GM19043 (cell line): Measurements from ENCODE around the gene UBE2F.

Source experiments
- ATAC-seq: cut with Tn5 transposase; IDR thresholded peaks from one replicate; pipeline ENCODE4 v1.9.1; 2021; ENCODE audit warnings: low read depth; ENCODE audit not compliant: unreplicated experiment

The UBE2F gene, protein sequence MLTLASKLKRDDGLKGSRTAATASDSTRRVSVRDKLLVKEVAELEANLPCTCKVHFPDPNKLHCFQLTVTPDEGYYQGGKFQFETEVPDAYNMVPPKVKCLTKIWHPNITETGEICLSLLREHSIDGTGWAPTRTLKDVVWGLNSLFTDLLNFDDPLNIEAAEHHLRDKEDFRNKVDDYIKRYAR

DNA sequence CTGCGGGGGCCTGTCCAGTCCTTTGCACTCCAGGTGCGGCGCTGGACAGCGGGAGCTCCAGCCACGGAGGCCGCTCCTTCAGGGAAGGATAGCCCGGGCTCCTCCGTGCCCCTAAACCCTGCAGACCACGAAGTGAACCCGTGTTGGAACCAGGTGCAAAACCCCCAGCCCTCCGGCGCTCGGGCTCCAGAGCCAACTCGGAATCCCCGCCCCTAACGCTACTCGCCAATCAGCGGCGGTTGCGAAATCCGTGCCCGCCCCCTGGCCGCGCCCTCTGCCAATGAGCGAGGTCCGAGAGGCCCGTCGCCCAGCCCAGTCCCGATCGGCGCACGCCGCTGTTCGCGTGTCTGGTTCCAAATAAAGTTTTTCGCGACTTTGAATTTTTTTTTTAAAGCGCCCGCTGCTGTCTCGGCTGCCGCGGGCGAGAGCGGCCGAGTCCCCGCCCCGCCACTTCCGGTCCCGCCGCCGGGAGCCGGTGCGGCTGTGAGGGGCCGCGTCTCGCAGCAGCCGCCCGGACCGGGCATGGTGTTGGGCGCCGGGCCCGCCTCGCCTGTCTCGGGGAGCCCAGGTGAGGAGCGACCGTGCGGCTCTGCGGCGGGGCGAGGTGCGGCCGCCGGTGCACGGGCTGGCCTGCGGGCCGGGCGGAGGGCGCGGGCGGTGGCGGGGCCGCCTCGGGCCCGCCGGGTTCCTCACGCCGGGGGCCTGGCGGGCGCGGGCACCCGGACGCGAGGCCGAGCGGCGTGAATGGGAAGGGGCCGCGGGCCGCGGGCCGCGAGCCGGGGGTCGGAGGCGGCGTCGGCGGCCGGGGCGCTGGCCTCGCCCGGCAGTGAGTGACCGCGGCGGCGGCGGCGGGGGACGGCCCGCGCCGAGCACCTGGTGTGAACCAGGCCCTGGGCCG lies at the start of gene UBE2F:
Gene UBE2F (plus strand): TSS at position 450 of the 898 bp plus-strand sequence. CDS start 6,094 bp downstream, outside the sequence.
- ATAC-seq, result peak; percentile 94

GRCh38 chr2:237917696-237918374 lies 49.0 kb upstream of the UBE2F start:
- ATAC-seq, result no peak

DNA sequence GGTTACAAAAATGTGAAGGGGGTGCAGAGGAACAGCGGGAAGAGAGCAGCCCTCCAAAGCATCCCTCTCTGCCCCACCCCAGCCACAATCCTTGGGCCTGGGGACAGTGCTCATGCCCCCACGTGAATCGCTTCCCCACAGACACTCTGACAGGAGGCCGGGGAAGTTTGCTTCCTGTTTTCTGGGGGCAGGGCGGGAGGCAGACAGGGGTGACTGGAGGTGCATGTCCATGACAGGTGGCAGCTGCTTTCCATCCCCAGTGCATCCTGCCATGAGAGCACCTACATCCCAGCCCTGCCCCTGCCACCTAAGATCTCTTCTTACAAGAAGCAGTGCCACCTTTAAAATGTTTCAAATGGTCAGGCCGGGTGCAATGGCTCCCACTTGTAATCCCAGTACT lies 47.2 kb upstream of the UBE2F start:
- no peak for ATAC-seq

- ATAC-seq, result no peak
Observed at GRCh38 chr2:237920673-237921072, 46.1 kb upstream of the UBE2F start.

- no peak for ATAC-seq
Observed at GRCh38 chr2:237921967-237922492, 44.8 kb upstream of the UBE2F start.

DNA sequence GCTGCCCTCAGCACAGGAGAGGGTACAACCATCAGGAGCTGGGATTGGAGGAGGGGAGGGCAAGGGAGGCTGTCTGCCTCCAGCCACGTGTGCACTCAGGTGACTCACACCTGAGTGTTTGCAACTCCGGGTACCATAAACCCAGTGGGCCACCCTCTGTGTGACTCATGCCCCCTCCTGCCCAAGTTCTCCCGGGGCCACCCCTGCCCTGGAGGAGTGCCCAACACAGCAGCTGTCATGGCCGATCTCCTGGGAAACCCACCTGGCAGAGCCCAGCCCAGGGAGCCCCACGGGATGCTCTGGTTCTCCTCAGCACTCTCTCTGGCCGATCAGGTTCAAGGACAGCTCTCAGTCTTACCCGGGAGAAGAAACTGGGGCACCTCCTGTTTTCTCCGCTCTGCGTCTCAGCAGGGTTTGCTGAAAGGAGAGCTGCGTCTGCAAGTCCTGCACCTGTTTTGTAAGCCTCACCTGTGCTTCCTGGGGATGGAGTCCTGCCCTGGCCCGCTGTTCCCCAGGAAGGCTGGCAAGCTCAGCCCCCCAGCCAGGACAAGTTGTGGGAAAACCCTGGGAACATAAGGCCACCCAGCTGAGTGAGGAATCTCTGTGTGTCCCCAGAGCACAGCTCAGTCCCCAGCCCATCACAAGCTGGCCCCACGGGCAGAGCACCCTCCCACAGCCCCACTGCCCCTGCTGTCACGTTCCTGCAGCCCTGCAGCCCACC lies 44.0 kb upstream of the UBE2F start:
- ATAC-seq, result no peak

- peak; percentile 95 for ATAC-seq
Observed at GRCh38 chr2:237923481-237924163, 43.2 kb upstream of the UBE2F start.

DNA sequence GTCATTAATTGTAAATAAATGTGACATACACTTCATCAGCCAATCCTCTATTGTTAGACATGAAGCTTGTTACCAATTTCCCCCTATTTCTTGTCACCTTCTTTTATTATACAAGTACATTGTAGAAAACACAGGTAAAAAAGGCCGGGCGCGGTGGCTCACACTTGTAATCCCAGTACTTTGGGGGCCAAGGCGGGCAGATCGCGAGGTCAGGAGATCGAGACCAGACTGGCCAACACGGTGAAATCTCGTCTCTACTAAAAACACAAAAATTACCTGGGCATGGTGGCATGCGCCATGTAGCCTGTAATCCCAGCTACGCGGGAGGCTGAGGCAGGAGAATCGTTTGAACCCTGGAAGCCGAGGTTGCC lies 42.7 kb upstream of the UBE2F start:
- ATAC-seq, result no peak

- ATAC-seq, result no peak
Observed at GRCh38 chr2:237927135-237927534, 39.7 kb upstream of the UBE2F start.

DNA sequence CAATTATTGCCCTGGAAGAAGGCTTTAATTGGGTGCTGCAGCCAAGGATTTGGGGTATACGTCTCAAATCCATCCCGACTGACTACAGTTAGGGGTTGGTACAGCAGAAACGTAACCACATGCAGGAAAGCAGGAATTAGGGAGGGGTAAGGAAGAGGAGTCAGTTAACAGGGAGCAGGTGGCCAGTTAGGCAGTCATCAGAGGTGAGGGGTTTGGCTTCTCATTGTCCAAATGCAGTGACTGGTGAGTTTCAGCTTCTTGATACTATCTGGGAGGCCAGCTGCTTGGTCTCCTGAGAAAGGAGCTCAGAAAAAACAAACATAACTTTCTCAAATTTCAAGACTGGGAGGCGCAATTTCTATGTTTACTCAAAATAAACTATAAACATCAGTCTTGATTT lies 38.8 kb upstream of the UBE2F start:
- ATAC-seq, result no peak

DNA sequence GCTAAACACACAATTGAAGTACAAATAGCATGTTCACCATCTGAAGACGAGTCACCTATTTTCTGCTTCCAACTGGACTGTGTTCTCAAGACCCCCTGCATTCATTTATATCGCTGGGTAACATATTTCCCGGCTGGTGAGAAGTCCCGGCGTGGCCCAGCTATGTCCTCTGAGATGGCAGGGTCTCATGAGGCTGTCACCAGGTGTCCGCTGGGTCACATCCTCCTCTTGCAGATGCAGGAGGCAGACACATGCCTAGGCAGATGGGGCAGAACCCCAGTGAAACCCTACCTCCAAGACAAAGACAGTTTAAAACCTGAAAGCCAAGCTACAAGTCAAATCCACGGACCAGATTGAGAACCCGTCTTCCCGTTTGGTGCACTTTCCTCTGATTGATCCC lies 36.8 kb upstream of the UBE2F start:
- no peak for ATAC-seq

DNA sequence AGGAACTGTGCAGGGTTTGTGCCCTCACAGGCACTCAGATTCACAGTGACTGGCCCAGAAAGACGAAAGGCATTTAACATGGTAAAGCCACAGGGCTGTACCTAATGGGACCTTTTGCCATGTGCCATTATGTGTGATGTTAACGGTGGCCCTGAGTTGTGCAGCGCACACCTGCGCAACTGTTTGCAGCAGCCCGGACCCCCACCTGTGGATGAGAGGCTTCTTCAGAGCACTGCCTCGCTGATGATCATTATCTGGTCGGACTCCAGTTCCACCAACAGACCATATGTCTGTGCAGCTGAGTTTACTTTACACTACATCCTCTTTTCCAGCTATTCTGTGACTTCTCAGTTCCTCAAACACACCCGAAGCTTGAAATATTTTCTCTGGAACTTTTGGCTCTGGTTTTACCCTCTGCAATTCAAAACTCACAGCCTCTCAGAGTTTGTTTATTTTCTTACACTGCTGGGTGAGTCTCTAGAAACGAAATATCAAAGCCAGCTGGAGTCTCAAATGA lies 35.6 kb upstream of the UBE2F start:
- no peak for ATAC-seq

GRCh38 chr2:237932731-237933131 lies 34.1 kb upstream of the UBE2F start:
- no peak for ATAC-seq

GRCh38 chr2:237934186-237934585 lies 32.6 kb upstream of the UBE2F start:
- ATAC-seq, result no peak

DNA sequence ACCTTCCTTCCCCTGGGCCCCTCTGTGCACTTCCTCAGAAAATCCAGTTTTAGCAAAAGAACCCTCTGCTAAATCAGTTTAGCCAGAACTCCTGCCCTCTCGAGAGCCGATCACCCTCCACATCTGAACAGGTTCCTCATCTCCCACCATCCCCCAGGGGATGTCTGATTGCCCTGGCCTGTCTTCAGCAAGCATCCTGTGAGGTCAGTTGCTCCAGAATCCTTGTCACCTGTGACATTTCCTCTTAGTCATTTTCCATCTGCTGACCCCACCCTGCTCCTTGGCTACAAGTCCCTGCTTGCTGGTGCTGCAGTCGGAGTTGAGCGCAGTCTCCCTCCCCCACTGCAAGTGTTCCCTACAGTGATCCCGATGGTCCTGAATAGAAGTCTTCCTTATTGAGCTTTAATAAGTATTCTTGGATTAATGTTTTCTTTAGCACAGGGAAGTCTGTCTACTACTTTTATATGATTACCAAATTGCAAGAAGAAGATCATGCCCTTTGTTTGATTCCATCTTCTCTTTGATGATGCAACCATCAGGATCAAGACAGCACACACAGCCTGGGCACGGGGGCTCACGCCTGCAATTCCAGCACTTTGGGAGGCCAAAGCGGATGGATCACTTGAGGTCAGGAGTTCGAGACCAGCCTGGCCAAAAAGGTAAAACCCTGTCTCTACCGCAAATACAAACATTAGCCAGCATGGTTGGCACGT lies 30.9 kb upstream of the UBE2F start:
- no peak for ATAC-seq

GRCh38 chr2:237939251-237939650 lies 27.6 kb upstream of the UBE2F start:
- ATAC-seq, result no peak

DNA sequence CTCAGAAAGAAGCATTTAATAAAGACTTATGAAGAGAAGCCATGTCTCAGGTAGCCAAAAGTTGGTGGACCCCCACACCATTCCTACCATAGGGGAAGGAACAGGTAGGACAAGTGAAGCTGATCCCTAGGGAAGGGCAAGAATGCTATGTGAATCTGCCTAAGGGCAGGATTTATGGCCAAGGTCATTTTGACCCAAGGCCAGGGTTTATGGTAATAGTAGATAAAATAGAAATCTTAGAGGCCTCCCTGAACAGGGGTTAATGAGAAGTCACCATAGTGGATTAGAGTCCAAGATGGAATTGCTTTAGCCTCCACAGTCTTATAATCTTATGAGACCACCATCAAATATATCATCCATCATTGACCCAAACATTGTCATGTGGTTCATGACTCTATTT lies 26.0 kb upstream of the UBE2F start:
- no peak for ATAC-seq

GRCh38 chr2:237941239-237941638 lies 25.6 kb upstream of the UBE2F start:
- no peak for ATAC-seq

DNA sequence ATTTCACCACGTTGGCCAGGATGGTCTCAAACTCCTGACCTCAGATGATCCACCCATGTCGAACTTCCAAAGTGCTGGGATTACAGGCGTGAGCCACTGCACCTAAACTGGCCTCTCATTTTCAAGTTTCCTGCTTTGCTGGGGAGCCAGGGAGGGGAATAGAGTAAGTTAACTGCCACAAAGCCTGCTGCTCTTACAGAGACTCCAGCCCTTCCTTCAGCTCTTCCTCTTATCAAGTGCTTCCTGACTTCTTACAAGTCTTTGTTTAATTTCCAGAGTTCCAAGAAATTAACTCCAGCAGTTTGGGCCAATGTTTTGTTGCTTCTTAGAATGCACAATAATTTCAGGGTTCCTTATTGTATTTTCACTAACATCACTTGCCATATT lies 24.3 kb upstream of the UBE2F start:
- no peak for ATAC-seq
